CD1c-positive myeloid dendritic cell (primary cell): ENCODE results near the gene FAT2.

Source experiments
- DNase-seq: peaks from one replicate; pipeline ENCODE4 v3.0.0-alpha.2; 2016; ENCODE audit errors: extremely low spot score

Gene FAT2

GRCh38 chr5:151555760-151556576, 35.2 kb downstream of the FAT2 start:
- no peak for DNase-seq

- DNase-seq = no peak
These were observed 37.4 kb downstream of the FAT2 start for GRCh38 chr5:151553695-151554094.

GRCh38 chr5:151553130-151553670, 37.9 kb downstream of the FAT2 start:
- no peak for DNase-seq

- DNase-seq = no peak
These were observed 39.1 kb downstream of the FAT2 start for GRCh38 chr5:151551985-151552384.

- no peak for DNase-seq
These were observed 41.0 kb downstream of the FAT2 start for GRCh38 chr5:151550146-151550545.

GRCh38 chr5:151549713-151550112, 41.4 kb downstream of the FAT2 start:
- no peak for DNase-seq

- no peak for DNase-seq
These were observed 43.8 kb downstream of the FAT2 start for GRCh38 chr5:151547364-151547763.

- DNase-seq = no peak
These were observed 49.6 kb downstream of the FAT2 start for GRCh38 chr5:151541571-151541970.
